Measurements from ENCODE around the gene GRK1.
"Not testable (repeated sequence)": the region's sequence is repeated elsewhere in the genome, so short reads cannot be mapped to it uniquely, and the experiment has no call there.

GRK1 gene

DNA sequence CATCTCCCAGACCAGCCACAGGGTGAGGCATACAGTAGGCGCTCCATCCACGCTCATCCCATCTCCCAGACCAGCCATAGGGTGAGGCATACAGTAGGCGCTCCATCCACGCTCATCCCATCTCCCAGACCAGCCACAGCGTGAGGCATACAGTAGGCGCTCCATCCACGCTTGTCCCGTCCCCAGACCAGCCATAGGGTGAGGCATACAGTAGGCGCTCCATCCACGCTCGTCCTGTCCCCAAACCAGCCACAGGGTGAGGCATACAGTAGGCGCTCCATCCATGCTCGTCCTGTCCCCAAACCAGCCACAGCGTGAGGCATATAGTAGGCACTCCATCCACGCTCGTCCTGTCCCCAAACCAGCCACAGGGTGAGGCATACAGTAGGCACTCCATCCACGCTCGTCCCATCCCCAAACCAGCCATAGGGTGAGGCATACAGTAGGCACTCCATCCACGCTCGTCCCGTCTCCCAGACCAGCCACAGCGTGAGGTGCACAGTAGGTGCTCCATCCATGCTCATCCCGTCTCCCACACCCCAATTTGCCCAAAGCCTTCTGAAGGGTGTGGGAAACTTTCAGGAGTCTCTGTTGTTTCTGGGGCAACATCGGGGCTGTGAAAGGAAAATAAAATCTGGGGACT, 78.6 kb downstream of the GRK1 start:
- not testable (repeated sequence) for H3K4me1 ChIP-seq (ENCODE audit: control insufficient read depth, insufficient read depth, low read length); H3K9me3 ChIP-seq (ENCODE audit: control insufficient read depth, insufficient read depth, low read length); H3K36me3 ChIP-seq (ENCODE audit: control insufficient read depth, insufficient read depth, low read length); H3K27me3 ChIP-seq (ENCODE audit: control insufficient read depth, insufficient read depth, low read length); H3K9ac ChIP-seq (ENCODE audit: low read depth, low read length); H3K4me3 ChIP-seq (ENCODE audit: low read depth, low read length)

DNA sequence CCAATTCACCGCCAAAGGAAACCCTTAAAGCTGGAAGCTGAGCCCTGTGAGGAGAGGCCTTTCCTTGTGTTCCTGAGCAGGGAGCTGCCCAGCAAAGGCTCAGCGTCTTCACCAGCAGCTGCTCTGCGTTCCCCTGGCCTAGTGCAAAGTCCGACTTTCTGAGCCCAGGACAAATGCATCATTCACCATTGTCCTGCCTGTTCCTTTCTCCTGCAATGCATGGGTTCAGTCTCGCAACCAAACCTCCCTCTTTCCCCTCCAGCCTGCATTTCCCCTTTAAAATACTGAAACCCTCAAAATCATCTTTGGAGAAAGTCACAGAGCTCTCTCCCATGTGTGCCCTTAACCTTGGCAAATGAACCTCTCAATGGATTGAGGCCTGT, 79.1 kb downstream of the GRK1 start:
- no peak overlapping the region for H3K9ac ChIP-seq (ENCODE audit: low read depth, low read length)
- H3K4me1 ChIP-seq (ENCODE audit: control insufficient read depth, insufficient read depth, low read length), result no peaks in the 10 kb centered on the region
- no peaks in the 10 kb centered on the region for H3K36me3 ChIP-seq (ENCODE audit: control insufficient read depth, insufficient read depth, low read length)
- no peak overlapping the region for H3K4me3 ChIP-seq (ENCODE audit: low read depth, low read length)
- no peaks in the 10 kb centered on the region for H3K9me3 ChIP-seq (ENCODE audit: control insufficient read depth, insufficient read depth, low read length)
- H3K27me3 ChIP-seq (ENCODE audit: control insufficient read depth, insufficient read depth, low read length), result no peaks in the 10 kb centered on the region

DNA sequence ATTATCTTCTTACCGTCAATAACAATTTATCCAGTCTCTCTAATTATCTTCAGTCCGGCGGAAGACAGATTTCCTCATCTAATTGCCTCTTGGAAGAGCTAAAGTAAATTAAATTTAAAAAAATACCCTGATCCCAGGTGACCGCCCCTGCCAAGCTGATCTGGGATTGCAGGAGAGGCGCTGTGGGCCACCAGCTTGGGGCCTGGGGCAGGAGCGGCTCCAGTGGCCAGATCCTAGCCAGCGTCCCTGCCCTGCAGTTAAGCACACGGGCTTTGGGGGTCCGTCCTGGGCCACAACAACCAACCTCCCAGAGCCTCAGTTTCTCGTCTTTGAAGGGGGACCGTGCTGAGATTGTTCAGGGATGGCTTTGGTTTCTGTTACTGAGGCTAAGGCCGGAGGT, 79.7 kb downstream of the GRK1 start:
- no peaks in the 10 kb centered on the region for H3K4me1 ChIP-seq (ENCODE audit: control insufficient read depth, insufficient read depth, low read length)
- no peaks in the 10 kb centered on the region for H3K36me3 ChIP-seq (ENCODE audit: control insufficient read depth, insufficient read depth, low read length)
- no peak overlapping the region for H3K4me3 ChIP-seq (ENCODE audit: low read depth, low read length)
- H3K9ac ChIP-seq (ENCODE audit: low read depth, low read length), result no peak overlapping the region
- H3K9me3 ChIP-seq (ENCODE audit: control insufficient read depth, insufficient read depth, low read length), result no peaks in the 10 kb centered on the region
- H3K27me3 ChIP-seq (ENCODE audit: control insufficient read depth, insufficient read depth, low read length), result no peaks in the 10 kb centered on the region

DNA sequence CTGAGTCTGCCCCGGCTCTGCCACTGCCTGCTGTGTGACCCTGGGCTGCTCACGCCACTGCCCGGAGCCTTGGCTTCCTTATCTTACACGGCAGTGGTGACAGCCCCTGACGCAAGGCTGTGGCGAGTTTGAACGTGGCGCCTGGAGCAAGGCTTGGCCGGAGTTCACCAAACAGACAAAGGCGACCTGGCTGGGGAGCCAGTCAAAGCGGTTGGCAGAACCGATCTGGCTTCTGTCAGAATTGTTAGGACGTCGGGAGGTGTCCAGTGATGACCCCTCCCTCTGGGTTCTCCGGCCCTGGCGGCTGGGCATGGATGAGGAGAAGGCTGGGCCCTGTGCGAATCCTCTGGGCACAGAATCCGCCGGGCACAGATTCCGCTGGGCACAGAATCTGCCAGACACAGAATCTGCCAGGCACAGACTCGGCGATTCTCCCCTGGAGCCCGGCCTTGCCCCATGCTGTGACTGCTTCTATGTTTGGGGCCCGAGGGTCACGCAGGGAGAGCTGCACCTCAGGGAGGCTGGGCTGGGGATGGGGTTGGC, 80.3 kb downstream of the GRK1 start:
- Histone ChIP-seq H3K9ac (ENCODE audit: low read depth, low read length) (no peak overlapping the region), H3K4me3 (ENCODE audit: low read depth, low read length) (no peak overlapping the region), H3K27me3 (ENCODE audit: control insufficient read depth, insufficient read depth, low read length) (no peaks in the 10 kb centered on the region), H3K36me3 (ENCODE audit: control insufficient read depth, insufficient read depth, low read length) (no peaks in the 10 kb centered on the region), H3K4me1 (ENCODE audit: control insufficient read depth, insufficient read depth, low read length) (no peaks in the 10 kb centered on the region), H3K9me3 (ENCODE audit: control insufficient read depth, insufficient read depth, low read length) (no peaks in the 10 kb centered on the region)

DNA sequence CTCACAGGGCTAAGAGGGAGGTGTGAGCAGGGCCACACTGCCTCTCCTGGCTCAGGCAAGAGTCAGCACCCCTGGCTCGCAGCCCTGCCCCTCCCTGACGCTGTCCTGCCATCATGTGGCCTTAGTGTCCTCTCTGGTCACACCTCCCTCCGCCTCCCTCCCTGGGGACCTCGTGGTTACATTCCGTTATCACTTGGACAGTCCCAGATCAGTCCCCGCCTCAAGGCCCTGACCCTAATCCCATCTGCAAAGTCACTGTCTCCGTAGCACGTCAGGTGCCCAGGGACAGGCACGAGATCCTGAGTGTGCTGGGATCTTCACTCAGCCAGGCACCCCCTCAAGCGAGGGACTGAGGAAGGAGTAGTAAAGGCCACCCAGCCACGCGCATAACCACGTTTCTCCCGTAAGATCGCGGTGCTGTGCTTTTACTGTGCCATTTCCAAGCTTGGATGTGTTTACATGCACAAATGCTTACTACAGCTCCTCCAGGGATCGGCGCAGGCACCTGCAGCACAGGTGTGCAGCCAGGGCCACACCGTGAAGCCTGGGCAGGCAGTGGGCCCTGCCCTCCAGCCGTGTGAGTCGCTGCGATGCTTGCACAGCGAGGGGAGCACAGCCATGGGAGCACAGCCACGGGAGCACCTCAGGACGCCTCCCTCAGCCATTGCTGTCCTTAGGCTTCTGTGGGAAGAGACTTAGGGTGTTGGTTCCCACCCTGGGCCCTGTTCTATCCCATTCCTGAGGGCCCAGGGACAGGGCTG, 81.3 kb downstream of the GRK1 start:
- no peaks in the 10 kb centered on the region for H3K36me3 ChIP-seq (ENCODE audit: control insufficient read depth, insufficient read depth, low read length)
- no peaks in the 10 kb centered on the region for H3K27me3 ChIP-seq (ENCODE audit: control insufficient read depth, insufficient read depth, low read length)
- H3K4me3 ChIP-seq (ENCODE audit: low read depth, low read length), result no peak overlapping the region
- no peak overlapping the region for H3K9ac ChIP-seq (ENCODE audit: low read depth, low read length)
- no peaks in the 10 kb centered on the region for H3K4me1 ChIP-seq (ENCODE audit: control insufficient read depth, insufficient read depth, low read length)
- H3K9me3 ChIP-seq (ENCODE audit: control insufficient read depth, insufficient read depth, low read length), result no peaks in the 10 kb centered on the region

DNA sequence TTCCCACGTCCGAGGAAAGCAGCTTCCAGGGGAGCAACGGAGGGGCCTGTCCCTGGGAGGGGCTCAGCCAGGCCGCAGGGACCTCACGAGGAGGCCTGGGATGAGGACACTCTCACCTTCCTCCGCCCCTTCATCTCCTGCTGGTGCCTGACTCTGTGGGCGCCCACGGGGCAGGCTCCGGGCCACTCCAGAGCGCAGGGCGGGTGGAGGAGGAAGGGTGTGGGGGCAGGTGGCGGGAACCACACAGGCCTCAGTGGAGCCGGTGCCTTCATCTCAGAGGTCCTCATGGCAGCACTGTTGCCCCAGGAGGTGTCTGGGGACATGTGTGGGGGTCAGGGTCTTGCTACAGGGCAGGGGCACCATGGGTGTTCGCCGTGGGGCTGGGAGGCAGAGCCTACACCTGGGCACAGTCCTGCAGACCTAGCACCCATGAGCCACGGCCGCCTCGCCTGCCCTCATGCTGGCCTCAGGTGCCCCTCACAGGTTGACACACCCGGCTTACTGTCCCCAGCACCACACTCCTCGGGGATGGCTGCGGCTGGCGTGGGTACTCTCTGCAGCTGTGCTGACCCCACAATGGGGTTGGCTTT, 81.9 kb downstream of the GRK1 start:
- H3K9me3 ChIP-seq (ENCODE audit: control insufficient read depth, insufficient read depth, low read length), result no peaks in the 10 kb centered on the region
- no peak overlapping the region for H3K4me3 ChIP-seq (ENCODE audit: low read depth, low read length)
- no peak overlapping the region for H3K9ac ChIP-seq (ENCODE audit: low read depth, low read length)
- H3K36me3 ChIP-seq (ENCODE audit: control insufficient read depth, insufficient read depth, low read length), result no peaks in the 10 kb centered on the region
- H3K27me3 ChIP-seq (ENCODE audit: control insufficient read depth, insufficient read depth, low read length), result no peaks in the 10 kb centered on the region
- H3K4me1 ChIP-seq (ENCODE audit: control insufficient read depth, insufficient read depth, low read length), result no peaks in the 10 kb centered on the region

DNA sequence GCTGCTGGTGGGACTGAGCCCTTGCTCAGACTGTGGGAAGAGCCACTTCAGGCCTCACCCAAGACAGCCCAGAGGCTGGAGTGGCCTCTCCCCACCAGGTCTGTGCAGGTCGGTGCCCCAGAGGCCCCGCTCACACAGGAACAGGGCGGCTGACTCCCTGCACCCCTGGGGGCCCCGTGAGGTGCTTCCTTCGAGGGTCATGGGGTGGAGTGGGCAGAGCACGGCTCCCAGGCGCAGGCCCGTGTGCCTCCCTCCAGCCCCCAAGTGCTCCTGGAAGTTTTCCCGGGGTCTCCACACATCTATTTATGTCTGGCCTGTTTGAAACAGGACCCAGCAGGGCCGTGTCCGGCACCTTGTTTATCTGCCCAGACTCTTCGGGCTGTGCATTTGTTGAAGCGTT, 82.5 kb downstream of the GRK1 start:
- H3K27me3 ChIP-seq (ENCODE audit: control insufficient read depth, insufficient read depth, low read length), result no peaks in the 10 kb centered on the region
- no peaks in the 10 kb centered on the region for H3K36me3 ChIP-seq (ENCODE audit: control insufficient read depth, insufficient read depth, low read length)
- no peaks in the 10 kb centered on the region for H3K4me1 ChIP-seq (ENCODE audit: control insufficient read depth, insufficient read depth, low read length)
- H3K9ac ChIP-seq (ENCODE audit: low read depth, low read length), result no peak overlapping the region
- H3K9me3 ChIP-seq (ENCODE audit: control insufficient read depth, insufficient read depth, low read length), result no peaks in the 10 kb centered on the region
- no peak overlapping the region for H3K4me3 ChIP-seq (ENCODE audit: low read depth, low read length)

DNA sequence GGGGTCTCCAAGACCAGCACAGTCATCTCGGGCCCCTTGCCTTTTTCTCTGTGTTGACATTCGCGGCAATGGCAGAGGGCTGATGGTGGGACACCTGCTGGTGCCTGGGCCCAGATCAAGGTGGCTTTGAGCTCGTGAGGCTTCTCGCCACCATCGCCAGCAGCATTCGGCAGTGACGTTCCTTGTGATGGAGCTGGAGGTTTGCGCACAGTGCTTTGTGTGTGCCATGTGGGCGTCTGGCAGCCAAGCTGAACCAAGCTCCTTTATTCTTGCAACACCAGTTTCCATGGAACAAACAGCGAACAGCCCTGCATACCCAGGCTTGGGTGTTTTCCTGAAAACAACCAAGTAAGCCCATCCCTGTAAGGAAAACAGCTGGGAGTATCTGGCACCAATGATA, 82.9 kb downstream of the GRK1 start:
- Histone ChIP-seq H3K4me3 (ENCODE audit: low read depth, low read length) (no peak overlapping the region), H3K4me1 (ENCODE audit: control insufficient read depth, insufficient read depth, low read length) (no peaks in the 10 kb centered on the region), H3K9ac (ENCODE audit: low read depth, low read length) (no peak overlapping the region), H3K36me3 (ENCODE audit: control insufficient read depth, insufficient read depth, low read length) (no peaks in the 10 kb centered on the region), H3K9me3 (ENCODE audit: control insufficient read depth, insufficient read depth, low read length) (no peaks in the 10 kb centered on the region), H3K27me3 (ENCODE audit: control insufficient read depth, insufficient read depth, low read length) (no peaks in the 10 kb centered on the region)

DNA sequence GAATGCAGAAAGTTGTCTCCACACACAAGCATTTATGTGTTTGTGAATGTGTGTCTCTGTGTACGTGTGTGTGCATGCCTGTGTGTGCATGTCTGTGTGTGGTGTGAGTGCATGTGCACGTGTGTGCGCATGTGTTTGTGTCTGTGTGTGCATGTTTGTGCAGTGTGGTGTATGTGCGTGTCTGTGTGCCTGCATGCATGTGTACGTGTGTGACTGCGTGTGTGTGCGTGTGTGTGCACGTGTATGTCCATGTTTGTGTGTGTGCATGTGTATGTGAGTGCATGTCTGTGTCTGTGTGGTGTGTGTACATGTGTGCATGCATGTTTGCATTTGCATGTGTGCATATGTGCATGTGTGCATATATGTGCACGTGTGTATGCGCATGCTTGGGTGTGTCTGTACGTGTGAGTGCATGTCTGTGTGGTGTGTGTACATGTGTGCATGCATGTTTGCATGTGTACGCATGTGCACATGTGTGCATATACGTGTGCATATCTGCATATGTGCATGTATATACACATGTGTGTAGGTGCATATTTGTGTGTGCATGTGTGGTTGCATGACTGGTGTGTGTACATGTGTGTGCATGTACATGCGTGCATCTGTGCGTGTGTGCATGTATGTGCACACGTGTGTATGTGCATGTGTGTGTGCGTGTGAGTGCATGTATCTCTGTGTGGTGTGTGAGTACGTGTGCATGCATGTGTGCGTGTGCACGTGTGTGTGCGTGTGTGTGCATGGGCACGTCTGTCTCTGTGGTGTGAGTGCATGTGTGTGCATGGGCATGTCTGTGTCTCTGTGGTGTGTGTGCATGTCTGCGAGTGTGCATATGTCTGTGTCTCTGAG, 83.8 kb downstream of the GRK1 start:
- no peaks in the 10 kb centered on the region for H3K27me3 ChIP-seq (ENCODE audit: control insufficient read depth, insufficient read depth, low read length)
- no peaks in the 10 kb centered on the region for H3K4me1 ChIP-seq (ENCODE audit: control insufficient read depth, insufficient read depth, low read length)
- H3K4me3 ChIP-seq (ENCODE audit: low read depth, low read length), result no peak overlapping the region
- H3K9ac ChIP-seq (ENCODE audit: low read depth, low read length), result no peak overlapping the region
- H3K36me3 ChIP-seq (ENCODE audit: control insufficient read depth, insufficient read depth, low read length), result no peaks in the 10 kb centered on the region
- H3K9me3 ChIP-seq (ENCODE audit: control insufficient read depth, insufficient read depth, low read length), result no peaks in the 10 kb centered on the region

DNA sequence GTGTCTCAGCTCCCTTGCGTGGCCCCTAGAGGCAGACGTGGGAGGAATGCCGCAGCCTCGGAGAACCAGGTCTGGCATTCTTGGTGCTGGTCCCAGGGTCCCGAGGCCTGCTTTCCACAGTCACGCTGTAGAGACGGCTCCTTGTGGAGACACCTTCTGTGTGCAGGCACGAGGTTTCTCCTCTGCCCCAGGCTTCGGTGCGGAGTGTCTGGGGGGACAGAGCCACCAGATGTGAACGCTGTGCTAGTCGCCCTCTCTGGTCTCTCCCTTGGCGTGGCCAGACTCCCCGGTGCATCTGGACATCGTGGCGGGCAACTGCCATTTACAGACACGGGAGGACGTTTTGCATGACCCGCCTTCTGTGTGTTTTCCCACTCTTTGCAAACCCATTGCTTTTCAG, 84.5 kb downstream of the GRK1 start:
- H3K36me3 ChIP-seq (ENCODE audit: control insufficient read depth, insufficient read depth, low read length), result no peaks in the 10 kb centered on the region
- no peaks in the 10 kb centered on the region for H3K4me1 ChIP-seq (ENCODE audit: control insufficient read depth, insufficient read depth, low read length)
- H3K27me3 ChIP-seq (ENCODE audit: control insufficient read depth, insufficient read depth, low read length), result no peaks in the 10 kb centered on the region
- H3K4me3 ChIP-seq (ENCODE audit: low read depth, low read length), result no peak overlapping the region
- no peak overlapping the region for H3K9ac ChIP-seq (ENCODE audit: low read depth, low read length)
- H3K9me3 ChIP-seq (ENCODE audit: control insufficient read depth, insufficient read depth, low read length), result no peaks in the 10 kb centered on the region

DNA sequence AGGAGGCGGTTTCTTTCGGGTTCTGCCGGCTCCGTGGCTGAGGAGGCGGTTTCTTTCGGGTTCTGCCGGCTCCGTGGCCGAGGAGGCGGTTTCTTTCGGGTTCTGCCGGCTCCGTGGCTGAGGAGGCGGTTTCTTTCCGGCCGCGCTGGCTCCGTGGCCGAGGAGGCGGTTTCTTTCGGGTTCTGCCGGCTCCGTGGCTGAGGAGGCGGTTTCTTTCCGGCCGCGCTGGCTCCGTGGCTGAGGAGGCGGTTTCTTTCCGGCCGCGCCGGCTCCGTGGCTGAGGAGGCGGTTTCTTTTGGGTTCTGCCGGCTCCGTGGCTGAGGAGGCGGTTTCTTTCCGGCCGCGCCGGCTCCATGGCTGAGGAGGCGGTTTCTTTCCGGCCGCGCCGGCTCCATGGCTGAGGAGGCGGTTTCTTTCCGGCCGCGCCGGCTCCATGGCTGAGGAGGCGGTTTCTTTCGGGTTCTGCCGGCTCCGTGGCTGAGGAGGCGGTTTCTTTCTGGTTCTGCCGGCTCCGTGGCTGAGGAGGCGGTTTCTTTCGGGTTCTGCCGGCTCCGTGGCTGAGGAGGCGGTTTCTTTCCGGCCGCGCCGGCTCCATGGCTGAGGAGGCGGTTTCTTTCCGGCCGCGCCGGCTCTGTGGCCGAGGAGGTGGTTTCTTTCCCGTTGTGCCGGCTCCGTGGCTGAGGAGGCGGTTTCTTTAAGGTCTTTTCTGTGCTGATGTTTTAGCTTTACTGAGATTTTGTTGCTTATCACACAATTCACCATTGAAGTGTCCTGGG, 85.4 kb downstream of the GRK1 start:
- not testable (repeated sequence) for H3K27me3 ChIP-seq (ENCODE audit: control insufficient read depth, insufficient read depth, low read length); H3K4me3 ChIP-seq (ENCODE audit: low read depth, low read length); H3K9me3 ChIP-seq (ENCODE audit: control insufficient read depth, insufficient read depth, low read length); H3K36me3 ChIP-seq (ENCODE audit: control insufficient read depth, insufficient read depth, low read length); H3K9ac ChIP-seq (ENCODE audit: low read depth, low read length); H3K4me1 ChIP-seq (ENCODE audit: control insufficient read depth, insufficient read depth, low read length)
